ENCODE data around the gene FOXP1. TPM values are rescaled to one million over a fixed set of nuclear protein-coding genes. Genes with fewer than 3 reads are reported as not detected.
A peak's percentile ranks its signal among the peaks of the same experiment; 100 is the strongest.

Gene FOXP1
- total RNA-seq, 1 experiment from 2014 or later = 75.3 TPM

DNA sequence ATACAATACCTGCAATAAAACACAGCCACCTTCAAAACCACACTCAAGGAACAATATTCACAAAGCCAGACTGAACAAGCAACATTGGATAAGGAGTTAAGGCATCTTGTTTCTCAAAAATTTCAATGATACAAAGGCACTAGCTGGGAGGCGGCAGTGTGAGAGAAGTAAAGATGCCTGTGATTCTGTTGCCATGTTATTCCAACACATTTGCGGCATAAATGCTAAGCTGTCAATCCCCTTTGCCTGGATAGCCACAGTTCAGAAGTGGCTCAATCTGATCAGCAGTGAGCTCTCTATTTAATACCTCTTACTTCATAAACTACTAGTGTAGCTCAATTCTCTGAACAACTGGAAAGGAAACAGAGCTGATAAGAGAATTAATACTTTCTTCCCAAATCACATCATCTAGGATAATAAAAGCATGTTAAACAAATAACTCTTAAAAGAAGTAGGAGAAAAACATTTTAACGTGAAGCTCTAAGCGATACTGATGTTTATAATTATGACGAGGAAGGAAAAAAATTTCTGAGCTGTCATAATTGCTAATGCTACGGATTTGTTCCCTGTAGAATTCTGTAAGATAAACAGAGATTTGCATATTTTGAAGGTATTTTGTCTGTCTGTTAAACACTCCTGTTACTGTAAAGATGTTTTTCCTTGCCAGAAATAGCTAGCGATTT is 358.4 kb downstream of the FOXP1 start:
- no CpG with 5 or more reads among the region's 7 CpGs for WGBS (ENCODE audit: extremely low coverage, insufficient read length, low lambda C conversion rate)
- H3K27me3 ChIP-seq (ENCODE audit: insufficient read depth, low read length) = no peaks in the 10 kb centered on the region
- no peak overlapping the region for H3T11ph ChIP-seq (ENCODE audit: low read length)
- H3K79me1 ChIP-seq (ENCODE audit: insufficient read depth, low read depth, low read length, poor library complexity, severe bottlenecking) = no peaks in the 10 kb centered on the region
- H2AK5ac ChIP-seq (ENCODE audit: insufficient read length, low read length) = no peak overlapping the region
- H3K23me2 ChIP-seq (ENCODE audit: insufficient read length, low read depth, low read length, poor library complexity, severe bottlenecking) = no peaks in the 10 kb centered on the region
- H3K56ac ChIP-seq (ENCODE audit: insufficient read length, low read depth, low read length) = no peak overlapping the region
- H3K14ac ChIP-seq (ENCODE audit: insufficient read depth, low read length) = no peak overlapping the region
- no peak overlapping the region for H3K4ac ChIP-seq (ENCODE audit: low read depth, low read length)
- H3K27ac ChIP-seq (ENCODE audit: insufficient read length, low read depth, low read length) = no peak overlapping the region
- H3K4me1 ChIP-seq (ENCODE audit: insufficient read depth, low read length) = peaks cover 4% of the 10 kb centered on the region
- H4K91ac ChIP-seq (ENCODE audit: insufficient read length, low read depth, low read length) = no peak overlapping the region
- TF ChIP-seq, protein P1, sequence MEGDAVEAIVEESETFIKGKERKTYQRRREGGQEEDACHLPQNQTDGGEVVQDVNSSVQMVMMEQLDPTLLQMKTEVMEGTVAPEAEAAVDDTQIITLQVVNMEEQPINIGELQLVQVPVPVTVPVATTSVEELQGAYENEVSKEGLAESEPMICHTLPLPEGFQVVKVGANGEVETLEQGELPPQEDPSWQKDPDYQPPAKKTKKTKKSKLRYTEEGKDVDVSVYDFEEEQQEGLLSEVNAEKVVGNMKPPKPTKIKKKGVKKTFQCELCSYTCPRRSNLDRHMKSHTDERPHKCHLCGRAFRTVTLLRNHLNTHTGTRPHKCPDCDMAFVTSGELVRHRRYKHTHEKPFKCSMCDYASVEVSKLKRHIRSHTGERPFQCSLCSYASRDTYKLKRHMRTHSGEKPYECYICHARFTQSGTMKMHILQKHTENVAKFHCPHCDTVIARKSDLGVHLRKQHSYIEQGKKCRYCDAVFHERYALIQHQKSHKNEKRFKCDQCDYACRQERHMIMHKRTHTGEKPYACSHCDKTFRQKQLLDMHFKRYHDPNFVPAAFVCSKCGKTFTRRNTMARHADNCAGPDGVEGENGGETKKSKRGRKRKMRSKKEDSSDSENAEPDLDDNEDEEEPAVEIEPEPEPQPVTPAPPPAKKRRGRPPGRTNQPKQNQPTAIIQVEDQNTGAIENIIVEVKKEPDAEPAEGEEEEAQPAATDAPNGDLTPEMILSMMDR (conservative IDR thresholded peaks at IDR 0.05) = no peak
- no peaks in the 10 kb centered on the region; the same call in 1 of the 2 replicates for H3K79me2 ChIP-seq (ENCODE audit: insufficient read depth, low read length)
- H3K4me3 Mint-ChIP-seq = no peak overlapping the region
- H4K5ac ChIP-seq (ENCODE audit: insufficient read length, low read depth, low read length) = no peak overlapping the region
- no peak for DNase-seq
- H3K4me2 ChIP-seq (ENCODE audit: insufficient read depth, insufficient read length, low read length) = no peak overlapping the region
- H3K27ac Mint-ChIP-seq = peak overlapping the region in 1 of 3 experiments; percentile 42; a peak in 1 of 7 replicates
- H4K20me1 ChIP-seq (ENCODE audit: control insufficient read depth, insufficient read depth, insufficient read length) = no peaks in the 10 kb centered on the region
- no peak overlapping the region for H3K9ac ChIP-seq (ENCODE audit: extremely low read depth, insufficient read length, low read length)
- no peak overlapping the region for H2BK20ac ChIP-seq (ENCODE audit: low read depth, low read length, poor library complexity, severe bottlenecking)
- no peak overlapping the region for H3K23ac ChIP-seq (ENCODE audit: insufficient read length, low read depth, low read length)
- no peak overlapping the region for H2AFZ ChIP-seq (ENCODE audit: low read length)
- no peak overlapping the region for H2BK5ac ChIP-seq (ENCODE audit: insufficient read length, low read length)
- no peak overlapping the region for H2BK120ac ChIP-seq (ENCODE audit: low read depth, low read length, poor library complexity, severe bottlenecking)
- H3K9me3 ChIP-seq (ENCODE audit: control insufficient read depth, low read depth, low read length) = no peaks in the 10 kb centered on the region
- H3K27me3 Mint-ChIP-seq (ENCODE audit: low read depth) = no peaks in the 10 kb centered on the region
- no peak overlapping the region for H3K18ac ChIP-seq (ENCODE audit: insufficient read length, low read depth, low read length)
- no peak overlapping the region for H4K8ac ChIP-seq (replicated peaks; ENCODE audit: insufficient read length, low read depth, low read length)
- no peak overlapping the region for H2BK15ac ChIP-seq (ENCODE audit: low read depth, low read length)
- H3K36me3 Mint-ChIP-seq (ENCODE audit: insufficient read depth in 1 of 3, low read depth in 3 of 3) = peaks cover 0 to 7% (median 4%) of the 10 kb centered on the region in 3 experiments; a peak in 3 of 7 replicates
- no peak overlapping the region for H2BK12ac ChIP-seq (ENCODE audit: insufficient read length, low read depth, low read length)
- no peaks in the 10 kb centered on the region; a peak in 1 of 5 replicates for H3K9me3 Mint-ChIP-seq
- H3K4me1 Mint-ChIP-seq = peaks cover 23 to 26% of the 10 kb centered on the region in 2 experiments

All from H9 (cell line).